GM12872 (cell line): ENCODE results near the gene ALG5.

Experiments
- TF ChIP-seq, protein P1 (sequence below): IDR thresholded peaks from 3 replicates; pipeline ENCODE4 v1.5.1; 2011; ENCODE audit warnings: low read depth, mild to moderate bottlenecking, low read length, moderate library complexity; ENCODE audit not compliant: insufficient read depth

The ALG5 gene

GRCh38 chr13:36919833-36920615 is 79.1 kb downstream of the ALG5 start, which contains the start of gene SMAD9:
TSS of gene SMAD9 (minus strand) at chr13:36920238. CDS start at chr13:36879689, 40,549 bp downstream.
- TF ChIP-seq, protein P1, sequence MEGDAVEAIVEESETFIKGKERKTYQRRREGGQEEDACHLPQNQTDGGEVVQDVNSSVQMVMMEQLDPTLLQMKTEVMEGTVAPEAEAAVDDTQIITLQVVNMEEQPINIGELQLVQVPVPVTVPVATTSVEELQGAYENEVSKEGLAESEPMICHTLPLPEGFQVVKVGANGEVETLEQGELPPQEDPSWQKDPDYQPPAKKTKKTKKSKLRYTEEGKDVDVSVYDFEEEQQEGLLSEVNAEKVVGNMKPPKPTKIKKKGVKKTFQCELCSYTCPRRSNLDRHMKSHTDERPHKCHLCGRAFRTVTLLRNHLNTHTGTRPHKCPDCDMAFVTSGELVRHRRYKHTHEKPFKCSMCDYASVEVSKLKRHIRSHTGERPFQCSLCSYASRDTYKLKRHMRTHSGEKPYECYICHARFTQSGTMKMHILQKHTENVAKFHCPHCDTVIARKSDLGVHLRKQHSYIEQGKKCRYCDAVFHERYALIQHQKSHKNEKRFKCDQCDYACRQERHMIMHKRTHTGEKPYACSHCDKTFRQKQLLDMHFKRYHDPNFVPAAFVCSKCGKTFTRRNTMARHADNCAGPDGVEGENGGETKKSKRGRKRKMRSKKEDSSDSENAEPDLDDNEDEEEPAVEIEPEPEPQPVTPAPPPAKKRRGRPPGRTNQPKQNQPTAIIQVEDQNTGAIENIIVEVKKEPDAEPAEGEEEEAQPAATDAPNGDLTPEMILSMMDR = no peak

DNA sequence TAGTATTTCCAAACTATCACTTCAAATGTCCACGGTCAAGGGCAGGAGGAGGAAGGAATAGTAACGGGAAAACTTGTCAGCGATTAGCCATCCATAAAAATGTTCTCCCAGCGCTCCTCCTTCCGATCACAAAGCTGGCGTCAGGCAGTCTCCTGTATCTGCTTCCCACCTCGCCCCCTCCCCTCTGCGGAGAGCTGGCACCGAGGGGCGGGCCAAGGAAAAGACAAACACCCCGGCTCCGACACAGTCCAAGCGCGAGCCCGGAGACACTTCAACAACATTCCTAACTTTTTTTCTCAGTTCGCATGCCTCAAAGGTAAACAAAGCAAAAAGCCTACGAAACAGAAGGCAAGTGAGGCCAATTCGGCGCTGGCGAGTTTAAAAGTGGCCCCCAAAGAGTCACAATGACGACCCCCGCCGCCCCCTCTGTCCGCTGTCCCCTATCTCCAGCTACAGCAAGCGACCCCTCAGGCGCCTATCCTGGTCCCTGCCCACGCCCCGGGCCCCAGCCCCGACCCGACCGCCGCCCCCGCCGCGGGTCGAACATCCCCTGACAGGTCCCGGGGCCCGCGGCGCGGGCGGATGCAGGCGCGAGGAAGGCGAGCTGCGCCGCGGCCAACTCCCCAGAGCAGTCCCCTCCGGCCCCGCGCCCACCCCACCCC is 79.8 kb downstream of the ALG5 start:
- TF ChIP-seq, protein P1 = no peak

DNA sequence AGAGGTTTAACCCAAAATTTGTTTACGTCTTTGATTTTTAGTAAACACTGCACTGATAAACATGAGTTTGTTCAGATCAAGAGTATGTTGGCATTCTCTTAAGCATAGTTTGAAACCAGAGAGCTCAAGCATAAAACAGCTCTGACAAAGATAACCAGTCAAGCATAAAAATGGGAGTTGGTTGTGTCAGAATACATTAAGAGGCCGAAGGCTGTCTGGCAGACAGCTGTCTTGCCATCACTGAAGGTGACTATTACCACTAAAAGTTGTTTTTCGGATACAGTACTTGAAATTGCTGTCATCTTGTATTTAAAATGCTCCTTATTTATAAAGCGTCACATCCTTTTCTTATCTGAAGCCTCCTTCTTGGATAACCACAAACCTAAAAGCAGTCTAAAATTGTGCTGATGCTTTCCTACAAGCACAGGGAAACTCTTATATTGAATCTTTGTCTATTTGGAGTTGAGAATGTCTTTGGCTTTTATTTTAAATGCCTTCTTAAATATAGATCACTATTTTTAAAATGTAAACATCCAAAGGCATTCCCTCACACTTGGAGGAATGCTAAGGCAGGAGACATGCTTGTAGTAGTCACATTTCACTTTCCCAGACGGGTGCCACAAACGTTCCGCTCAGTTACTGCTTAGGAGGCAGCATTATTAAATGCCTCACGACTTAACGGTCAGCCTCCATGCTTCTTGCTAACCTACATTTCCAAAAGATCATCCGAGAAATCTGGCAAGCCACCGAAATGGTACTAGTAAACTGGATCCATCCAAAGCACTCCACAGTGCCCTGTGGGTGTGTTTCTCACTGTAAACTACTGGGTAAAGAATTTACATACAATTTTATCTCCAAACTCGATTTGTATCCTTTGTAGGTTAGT is 80.7 kb downstream of the ALG5 start:
- TF ChIP-seq, protein P1 = no peak

GRCh38 chr13:36917311-36917710 is 81.8 kb downstream of the ALG5 start:
- TF ChIP-seq, protein P1 = no peak

DNA sequence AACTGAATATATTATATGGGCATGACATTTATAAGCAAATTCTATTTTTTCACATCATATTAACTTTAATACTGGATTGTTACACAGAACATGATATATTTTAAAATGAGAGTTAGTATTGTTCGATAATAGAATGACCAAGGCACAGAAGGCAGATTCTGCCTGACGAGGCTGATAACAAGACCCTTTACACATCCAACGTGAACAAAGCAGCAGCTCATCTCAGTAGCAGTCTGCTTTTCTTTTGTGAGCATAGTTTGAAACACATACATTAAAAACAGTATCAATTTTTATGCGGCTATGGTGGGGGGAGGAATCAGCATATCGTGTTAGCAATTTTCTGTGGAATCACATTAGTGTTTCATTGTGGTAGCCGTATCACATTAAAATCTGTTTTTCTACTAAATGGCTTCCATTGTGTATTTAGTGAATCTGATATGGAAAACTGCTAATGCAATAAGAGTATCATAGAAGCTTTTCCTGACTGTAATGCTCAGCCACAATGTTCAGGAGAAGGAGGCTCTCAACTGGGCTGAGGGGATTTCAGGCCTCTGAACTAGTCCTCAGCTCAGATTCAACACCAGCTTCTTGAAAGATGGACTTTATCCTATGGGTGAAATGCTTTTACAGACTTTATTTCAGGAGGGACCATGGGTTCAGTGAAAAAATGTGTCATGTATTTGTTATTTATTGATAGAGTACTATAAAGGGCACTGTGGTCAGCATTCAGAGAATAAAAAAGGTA is 83.1 kb downstream of the ALG5 start:
- TF ChIP-seq, protein P1 = no peak

DNA sequence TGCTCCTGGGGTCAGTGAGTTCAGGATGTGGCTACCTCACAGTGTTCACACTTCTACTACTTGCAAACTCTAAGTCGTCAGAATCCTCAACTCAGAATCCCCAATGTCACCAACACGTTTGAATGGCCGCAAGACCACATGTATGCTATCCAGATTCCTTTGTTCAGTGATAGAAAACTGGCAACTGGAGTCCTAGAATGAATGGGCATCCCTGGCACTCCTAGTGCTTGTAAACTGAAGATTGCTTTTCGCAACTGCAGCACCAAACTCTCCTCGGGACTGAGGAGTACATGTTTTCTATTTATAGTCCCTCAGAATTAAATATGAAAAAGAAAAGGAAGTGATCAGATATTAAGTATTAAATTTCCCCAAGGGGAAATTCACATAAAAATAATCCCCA is 84.0 kb downstream of the ALG5 start:
- TF ChIP-seq, protein P1 = no peak
